Measurements from ENCODE around the gene LTO1.
"Not testable (repeated sequence)": the region's sequence is repeated elsewhere in the genome, so short reads cannot be mapped to it uniquely, and the experiment has no call there.

LTO1 gene

GRCh38 chr11:69630017-69630416, 45.1 kb downstream of the LTO1 start:
- no peak for DNase-seq

- DNase-seq: no peak
Observed at GRCh38 chr11:69627551-69627950, 47.6 kb downstream of the LTO1 start.

GRCh38 chr11:69625476-69625875, 49.7 kb downstream of the LTO1 start:
- DNase-seq: no peak

- no peak for DNase-seq
Observed at GRCh38 chr11:69624293-69624692, 50.9 kb downstream of the LTO1 start.

- not testable (repeated sequence) for DNase-seq
Observed at GRCh38 chr11:69622097-69622681, 53.0 kb downstream of the LTO1 start.

GRCh38 chr11:69620683-69621290, 54.4 kb downstream of the LTO1 start:
- DNase-seq: no peak

- no peak for DNase-seq
Observed at GRCh38 chr11:69618237-69618636, 56.9 kb downstream of the LTO1 start.

- no peak for DNase-seq
Observed at GRCh38 chr11:69617682-69618081, 57.5 kb downstream of the LTO1 start.

GRCh38 chr11:69617220-69617619, 57.9 kb downstream of the LTO1 start:
- no peak for DNase-seq

Measured in T1000 (cell line).